ENCODE data around the gene NAA35. TPM values are rescaled to one million over a fixed set of nuclear protein-coding genes. Genes with fewer than 3 reads are reported as not detected.

Gene NAA35
- total and polyA plus RNA-seq, 9 of the 15 experiments (the other 6 are each of a cell fraction or from before 2014, with no cell fraction given) = 17.7 to 43.9 (median 29.0) TPM

DNA sequence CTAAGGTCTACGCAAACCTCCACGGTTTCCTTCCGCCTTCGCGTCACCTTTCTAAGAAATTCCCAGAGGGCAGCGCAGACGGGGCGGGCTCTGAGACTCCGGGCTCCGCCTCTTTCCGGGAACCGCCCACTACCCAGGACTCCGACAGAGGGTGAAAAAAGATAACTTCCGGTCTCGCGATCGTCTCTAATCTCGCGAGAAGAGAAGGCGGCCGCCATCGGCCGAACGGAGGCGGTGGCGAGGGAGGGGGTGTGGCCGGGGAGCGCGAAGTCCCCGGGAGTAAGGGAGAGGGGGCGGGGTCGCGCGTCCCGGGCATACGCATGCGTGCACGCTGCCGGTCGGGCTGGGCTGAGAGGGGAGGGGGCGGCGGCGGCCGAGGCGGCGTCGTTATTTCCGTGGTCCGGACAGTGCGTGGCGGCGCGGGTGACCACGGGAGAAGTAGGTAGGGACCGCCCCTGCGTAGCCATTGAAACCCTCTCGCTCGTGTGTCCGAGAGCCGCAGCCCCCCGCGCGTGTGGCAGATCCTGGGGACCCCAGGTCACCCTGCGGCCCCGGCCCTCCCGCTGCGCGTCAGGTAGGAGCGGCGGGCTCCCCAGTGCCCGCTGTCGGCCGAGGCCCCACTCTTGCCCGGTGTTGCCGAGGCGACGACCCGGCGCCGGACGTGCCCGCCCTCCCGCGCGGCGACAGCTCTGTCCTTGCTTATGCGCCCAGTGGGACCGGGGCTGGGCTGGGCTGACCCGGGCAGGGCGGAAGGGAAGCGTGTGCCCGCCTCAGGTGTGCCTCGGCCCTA lies at the start of gene NAA35 (continued):
- TF ChIP-seq ZNF407 (IDR thresholded peaks at IDR 0.05; ENCODE audit: low read depth) (no peak), MAFK (IDR thresholded peaks at IDR 0.05; ENCODE audit: low read length) (no peak), PHTF2 (CRISPR knock-in tag; IDR thresholded peaks at IDR 0.05) (no peak), ZNF77 (CRISPR knock-in tag; IDR thresholded peaks at IDR 0.05) (no peak), RREB1 (CRISPR knock-in tag; IDR thresholded peaks at IDR 0.05) (no peak), HNRNPH1 (optimal IDR thresholded peaks at IDR 0.05; ENCODE audit: low read depth, low read length) (no peak), ASH1L (IDR thresholded peaks at IDR 0.05; ENCODE audit: borderline replicate concordance, low read depth, partially characterized antibody) (no peak), MAFG (tag; conservative IDR thresholded peaks at IDR 0.05) (no peak), TSC22D4 (tag; IDR thresholded peaks at IDR 0.05) (no peak), PCBP1 (IDR thresholded peaks at IDR 0.05; ENCODE audit: low read depth, low read length, poor library complexity, severe bottlenecking) (no peak), TEAD1 (CRISPR knock-in tag; IDR thresholded peaks at IDR 0.05) (no peak)
- TF ChIP-seq, protein P1, sequence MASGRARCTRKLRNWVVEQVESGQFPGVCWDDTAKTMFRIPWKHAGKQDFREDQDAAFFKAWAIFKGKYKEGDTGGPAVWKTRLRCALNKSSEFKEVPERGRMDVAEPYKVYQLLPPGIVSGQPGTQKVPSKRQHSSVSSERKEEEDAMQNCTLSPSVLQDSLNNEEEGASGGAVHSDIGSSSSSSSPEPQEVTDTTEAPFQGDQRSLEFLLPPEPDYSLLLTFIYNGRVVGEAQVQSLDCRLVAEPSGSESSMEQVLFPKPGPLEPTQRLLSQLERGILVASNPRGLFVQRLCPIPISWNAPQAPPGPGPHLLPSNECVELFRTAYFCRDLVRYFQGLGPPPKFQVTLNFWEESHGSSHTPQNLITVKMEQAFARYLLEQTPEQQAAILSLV (tag; IDR thresholded peaks at IDR 0.05) = no peak
